Activated B cell treated with CpG ODN at 0.5 μM for 24 hours (primary cell): ENCODE measurements around the gene EPHB6. TPM values are rescaled to one million over a fixed set of nuclear protein-coding genes. Genes with fewer than 3 reads are reported as not detected.

Experiments used
- ATAC-seq: fragments of 200-7000 bp; cut with Tn5 transposase; one replicate; pipeline ENCODE4 v1.10.0; 2021; ENCODE audit warnings: low read depth, mild to moderate bottlenecking, moderate library complexity
- CTCF ChIA-PET: fragments of 350-600 bp; sonication (Branson Sonifier 250); formaldehyde crosslinking; loops from one replicate; lab custom pipeline; 2021; ENCODE audit warnings: antibody characterized with exemption; lab: Charles Lee
- POLR2A ChIA-PET: fragments of 350-600 bp; sonication (Branson Sonifier 250); formaldehyde crosslinking; loops from one replicate; lab custom pipeline; 2021; ENCODE audit warnings: antibody characterized with exemption; lab: Charles Lee
- DNase-seq: peaks from one replicate; pipeline ENCODE4 v3.0.0; 2022
- H3K27ac Mint-ChIP-seq: one replicate; pipeline ENCODE4 v1.8.0; 2020; ENCODE audit warnings: mixed read lengths
- H3K27me3 Mint-ChIP-seq: one replicate; pipeline ENCODE4 v1.8.0; 2021; ENCODE audit warnings: mixed read lengths
- H3K36me3 Mint-ChIP-seq: one replicate; pipeline ENCODE4 v1.8.0; 2021; ENCODE audit warnings: low read depth, mixed read lengths
- H3K4me1 Mint-ChIP-seq: one replicate; pipeline ENCODE4 v1.8.0; 2021; ENCODE audit warnings: mixed read lengths
- H3K4me3 Mint-ChIP-seq: one replicate; pipeline ENCODE4 v1.8.0; 2020; ENCODE audit warnings: mild to moderate bottlenecking, mixed read lengths
- H3K9me3 Mint-ChIP-seq: one replicate; pipeline ENCODE4 v1.8.0; 2020; ENCODE audit warnings: mixed read lengths
- CTCF ChIP-seq: fragments of 200-600 bp; IDR thresholded peaks from one replicate; pipeline ENCODE4 v1.8.0; 2022; ENCODE audit warnings: antibody characterized with exemption, mild to moderate bottlenecking
- intact Hi-C: fragments of 100-400 bp; cut with micrococcal nuclease; formaldehyde crosslinking; loops from one replicate; pipeline ENCODE4 v1.15.1; 2024
- total RNA-seq: library from RNA; stranded (reverse); gene quantifications from 2 replicates; pipeline ENCODE4 v1.2.3, GENCODE V29; 2022

EPHB6 gene
- total RNA-seq, 1 donor from 2014 or later = 21.4 TPM

GRCh38 chr7:142910481-142910880, 55.6 kb downstream of the EPHB6 start:
- no peaks in the 10 kb centered on the region for H3K36me3 Mint-ChIP-seq
- POLR2A ChIA-PET = no interaction called here
- no peak overlapping the region for H3K27ac Mint-ChIP-seq

GRCh38 chr7:142913051-142913450, 58.2 kb downstream of the EPHB6 start:
- Mint-ChIP-seq H3K27ac (no peak overlapping the region), H3K4me3 (no peak overlapping the region), H3K4me1 (no peaks in the 10 kb centered on the region), H3K27me3 (peaks cover 24% of the 10 kb centered on the region), H3K36me3 (no peaks in the 10 kb centered on the region), H3K9me3 (no peaks in the 10 kb centered on the region)
- POLR2A ChIA-PET = no interaction called here
- no peak for ATAC-seq
- CTCF ChIA-PET = no interaction called here
- no peak for TF ChIP-seq CTCF
- no peak for DNase-seq
- intact Hi-C loops = no loop called here

More at GRCh38 chr7:142910481-142910880, 55.6 kb downstream of the EPHB6 start:
- intact Hi-C loops = no loop called here
- ATAC-seq (no peak), DNase-seq (no peak)
- no peak for TF ChIP-seq CTCF
- Mint-ChIP-seq H3K4me1 (no peaks in the 10 kb centered on the region), H3K9me3 (no peaks in the 10 kb centered on the region), H3K4me3 (no peak overlapping the region), H3K27me3 (peaks cover 28% of the 10 kb centered on the region)
- CTCF ChIA-PET = interaction anchor here (0.7 to 2.4 kb wide), 7 partner anchors 9 to 304 kb away, joined by 3 to 9 read pairs (median 5); no protein-coding TSS in a partner anchor

DNA sequence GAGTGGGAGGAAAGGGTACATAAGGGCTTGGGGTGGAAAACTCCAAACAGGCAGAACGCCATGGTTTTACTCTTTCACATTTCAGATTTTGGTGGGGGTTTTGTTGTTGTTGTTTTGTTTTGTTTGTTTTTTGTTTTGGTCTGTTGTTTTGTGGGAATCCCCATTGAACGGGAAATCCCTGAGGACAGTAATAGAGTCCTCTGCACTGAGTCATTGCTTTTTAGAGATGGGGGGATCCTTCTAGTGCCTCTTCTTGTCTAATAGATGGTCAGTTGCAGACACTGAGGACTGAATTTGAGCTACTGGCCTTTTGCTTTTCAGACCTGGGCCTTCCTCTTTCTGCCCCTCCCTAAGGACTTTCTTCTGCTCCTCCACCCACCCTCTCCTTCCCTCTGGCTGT, 58.7 kb downstream of the EPHB6 start:
- intact Hi-C loops = no loop called here
- Mint-ChIP-seq H3K27me3 (peaks cover 24% of the 10 kb centered on the region), H3K4me3 (no peak overlapping the region), H3K27ac (no peak overlapping the region), H3K9me3 (no peaks in the 10 kb centered on the region), H3K36me3 (no peaks in the 10 kb centered on the region), H3K4me1 (no peaks in the 10 kb centered on the region)
- DNase-seq = no peak
- ChIA-PET POLR2A (no interaction called here), CTCF (no interaction called here)
- TF ChIP-seq CTCF = no peak
- no peak for ATAC-seq

- intact Hi-C loops = no loop called here
- TF ChIP-seq CTCF = no peak
- Mint-ChIP-seq H3K27me3 (peaks cover 24% of the 10 kb centered on the region), H3K36me3 (no peaks in the 10 kb centered on the region), H3K4me1 (no peaks in the 10 kb centered on the region), H3K9me3 (no peaks in the 10 kb centered on the region), H3K27ac (no peak overlapping the region), H3K4me3 (no peak overlapping the region)
- CTCF ChIA-PET = no interaction called here
- DNase-seq (no peak), ATAC-seq (no peak)
- POLR2A ChIA-PET = no interaction called here
These were observed 59.2 kb downstream of the EPHB6 start for GRCh38 chr7:142914121-142914520.

GRCh38 chr7:142915315-142915714, 60.4 kb downstream of the EPHB6 start:
- CTCF ChIA-PET = no interaction called here
- POLR2A ChIA-PET = no interaction called here
- DNase-seq = no peak
- no peak overlapping the region for H3K27ac Mint-ChIP-seq
- H3K4me3 Mint-ChIP-seq = no peak overlapping the region
- H3K9me3 Mint-ChIP-seq = no peaks in the 10 kb centered on the region
- H3K27me3 Mint-ChIP-seq = peaks cover 17% of the 10 kb centered on the region
- intact Hi-C loops = no loop called here
- no peaks in the 10 kb centered on the region for H3K4me1 Mint-ChIP-seq
- TF ChIP-seq CTCF = no peak
- no peaks in the 10 kb centered on the region for H3K36me3 Mint-ChIP-seq
- ATAC-seq = no peak
